Esophagus squamous epithelium (tissue), 5 donors: ENCODE results near the gene TAF3. TPM values are rescaled to one million over a fixed set of nuclear protein-coding genes. Genes with fewer than 3 reads are reported as not detected.

Source experiments
- DNase-seq: peaks from one replicate; lab custom pipeline; 2025; lab: John Stamatoyannopoulos, UW
- H3K27ac ChIP-seq, 4 donors: fragments of 200-600 bp; sonication (generic); one replicate each; pipeline ENCODE4 v1.5.1; 2016 to 2019; ENCODE audit warnings: mild to moderate bottlenecking in 1 of 4
- H3K27me3 ChIP-seq, 4 donors: fragments of 200-600 bp; sonication (generic); 1 replicate in 3 of 4; 2 replicates in 1 of 4; pipeline versions ENCODE4 v1.5.1 to v1.6.0; 2017 to 2021; ENCODE audit warnings: antibody characterized with exemption in 1 of 4
- H3K36me3 ChIP-seq, 3 donors: fragments of 200-600 bp; sonication (generic); one replicate each; pipeline ENCODE4 v1.5.1; 2016 to 2019
- H3K4me1 ChIP-seq, 3 donors: fragments of 200-600 bp; sonication (generic); one replicate each; pipeline ENCODE4 v1.5.1; 2017 to 2019
- H3K4me3 ChIP-seq, 4 donors: fragments of 200-600 bp; sonication (generic); 1 replicate in 3 of 4; 2 replicates in 1 of 4; pipeline ENCODE4 v1.5.1; 2016 to 2019; ENCODE audit warnings: mild to moderate bottlenecking in 2 of 4, moderate library complexity in 1 of 4
- H3K9me3 ChIP-seq, 3 donors: fragments of 200-600 bp; sonication (generic); one replicate each; pipeline ENCODE4 v1.5.1; 2016 to 2019
- POLR2A ChIP-seq, 4 donors: fragments of 450-650 bp; IDR thresholded peaks; one replicate each; pipeline ENCODE4 v1.6.1; 2017; ENCODE audit warnings: antibody characterized with exemption in 4 of 4, mild to moderate bottlenecking in 4 of 4, moderate library complexity in 3 of 4
- WGBS, 2 donors: methylation state at CpG; one replicate each; pipeline ENCODE4 v1.1.5; 2018; 5-methylcytosine and 5-hydroxymethylcytosine counted together
- intact Hi-C: fragments of 100-400 bp; cut with DNase I; formaldehyde crosslinking; loops from one replicate; pipeline ENCODE4 v1.15.0; 2022
- total RNA-seq, 4 donors: library from RNA; depleted of rRNA; stranded (reverse); fragments of >200 nt; gene quantifications; one replicate each; pipeline ENCODE4 v1.1.0, GENCODE V29; 2016
- TF ChIP-seq, protein P1 (sequence below), 6 experiments: fragments of 450-650 bp in 4 of 6; fragments of 200-600 bp in 2 of 6; sonication (generic) in 2 of 6; IDR thresholded peaks; one replicate each; pipeline ENCODE4 v1.5.1; 2016 to 2019; ENCODE audit warnings: antibody characterized with exemption in 6 of 6, mild to moderate bottlenecking in 4 of 6, moderate library complexity in 4 of 6
- donor health status: DM: yes; HTN: yes; CAD: no.

The TAF3 gene
- total RNA-seq, 4 donors from 2014 or later: 2.6 to 5.1 (median 3.6) TPM

DNA sequence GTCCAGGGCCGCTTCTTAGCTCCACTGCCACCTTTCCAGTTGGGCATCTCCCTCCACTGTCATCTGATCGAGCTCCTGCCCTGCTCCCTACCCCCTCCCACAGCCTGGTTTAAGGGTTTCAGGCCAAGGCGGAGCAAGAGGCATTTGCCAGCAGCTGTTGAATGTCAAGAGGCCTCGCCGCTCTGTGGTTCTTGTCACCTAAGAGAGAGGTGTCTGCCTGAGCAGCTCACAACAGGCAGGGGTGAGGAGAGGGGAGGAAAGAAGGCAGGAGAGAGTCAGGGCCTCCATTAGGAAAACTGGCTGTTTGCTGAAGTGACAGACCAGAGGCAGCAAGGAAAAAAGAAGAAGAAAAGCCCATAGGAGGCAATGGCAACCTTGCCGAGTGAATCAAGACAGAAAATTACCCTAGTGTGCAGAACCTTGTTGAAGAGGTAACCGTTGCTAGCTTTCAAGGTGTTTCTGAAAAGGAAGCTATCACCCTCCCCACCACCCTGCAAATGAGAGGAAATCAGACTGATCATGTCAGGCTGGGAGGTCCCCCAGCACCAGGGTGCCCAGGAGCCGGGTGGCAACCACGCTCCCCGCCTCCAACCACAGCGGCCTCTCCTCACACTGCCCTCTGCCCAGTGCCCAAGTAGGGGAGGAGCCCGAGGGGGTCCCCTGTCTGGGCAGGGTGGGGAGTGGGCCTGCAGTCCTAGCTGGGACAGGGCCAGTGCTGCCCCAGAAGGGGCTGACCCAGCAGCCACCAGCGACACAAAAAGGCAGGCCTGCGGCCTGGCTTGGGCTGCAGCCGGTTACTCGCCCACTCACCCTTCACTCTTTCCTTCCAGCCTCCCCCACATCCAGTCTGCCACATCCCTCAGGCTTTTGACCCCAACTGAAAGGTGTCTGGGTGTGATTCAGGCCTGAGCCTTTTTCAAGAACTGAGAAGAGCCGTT, 243.2 kb downstream of the TAF3 start:
- TF ChIP-seq, protein P1, sequence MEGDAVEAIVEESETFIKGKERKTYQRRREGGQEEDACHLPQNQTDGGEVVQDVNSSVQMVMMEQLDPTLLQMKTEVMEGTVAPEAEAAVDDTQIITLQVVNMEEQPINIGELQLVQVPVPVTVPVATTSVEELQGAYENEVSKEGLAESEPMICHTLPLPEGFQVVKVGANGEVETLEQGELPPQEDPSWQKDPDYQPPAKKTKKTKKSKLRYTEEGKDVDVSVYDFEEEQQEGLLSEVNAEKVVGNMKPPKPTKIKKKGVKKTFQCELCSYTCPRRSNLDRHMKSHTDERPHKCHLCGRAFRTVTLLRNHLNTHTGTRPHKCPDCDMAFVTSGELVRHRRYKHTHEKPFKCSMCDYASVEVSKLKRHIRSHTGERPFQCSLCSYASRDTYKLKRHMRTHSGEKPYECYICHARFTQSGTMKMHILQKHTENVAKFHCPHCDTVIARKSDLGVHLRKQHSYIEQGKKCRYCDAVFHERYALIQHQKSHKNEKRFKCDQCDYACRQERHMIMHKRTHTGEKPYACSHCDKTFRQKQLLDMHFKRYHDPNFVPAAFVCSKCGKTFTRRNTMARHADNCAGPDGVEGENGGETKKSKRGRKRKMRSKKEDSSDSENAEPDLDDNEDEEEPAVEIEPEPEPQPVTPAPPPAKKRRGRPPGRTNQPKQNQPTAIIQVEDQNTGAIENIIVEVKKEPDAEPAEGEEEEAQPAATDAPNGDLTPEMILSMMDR (IDR thresholded peaks at IDR 0.05): no peak
- no peak for TF ChIP-seq POLR2A (IDR thresholded peaks at IDR 0.05)
- intact Hi-C loops: no loop called here
- peaks cover 0 to 89% (median 0%) of the 10 kb centered on the region in 4 donors for H3K27me3 ChIP-seq
- H3K4me3 ChIP-seq: no peak overlapping the region
- DNase-seq: no peak
- 55 to 71% methylated on average over 4 to 14 of the region's 17 CpGs for WGBS, 2 donors
- H3K36me3 ChIP-seq: no peaks in the 10 kb centered on the region
- no peaks in the 10 kb centered on the region for H3K9me3 ChIP-seq
- peaks cover 0 to 12% (median 0%) of the 10 kb centered on the region in 3 donors for H3K4me1 ChIP-seq
- peak overlapping the region in 2 of 4 donors; percentile 43 to 44 for H3K27ac ChIP-seq

DNA sequence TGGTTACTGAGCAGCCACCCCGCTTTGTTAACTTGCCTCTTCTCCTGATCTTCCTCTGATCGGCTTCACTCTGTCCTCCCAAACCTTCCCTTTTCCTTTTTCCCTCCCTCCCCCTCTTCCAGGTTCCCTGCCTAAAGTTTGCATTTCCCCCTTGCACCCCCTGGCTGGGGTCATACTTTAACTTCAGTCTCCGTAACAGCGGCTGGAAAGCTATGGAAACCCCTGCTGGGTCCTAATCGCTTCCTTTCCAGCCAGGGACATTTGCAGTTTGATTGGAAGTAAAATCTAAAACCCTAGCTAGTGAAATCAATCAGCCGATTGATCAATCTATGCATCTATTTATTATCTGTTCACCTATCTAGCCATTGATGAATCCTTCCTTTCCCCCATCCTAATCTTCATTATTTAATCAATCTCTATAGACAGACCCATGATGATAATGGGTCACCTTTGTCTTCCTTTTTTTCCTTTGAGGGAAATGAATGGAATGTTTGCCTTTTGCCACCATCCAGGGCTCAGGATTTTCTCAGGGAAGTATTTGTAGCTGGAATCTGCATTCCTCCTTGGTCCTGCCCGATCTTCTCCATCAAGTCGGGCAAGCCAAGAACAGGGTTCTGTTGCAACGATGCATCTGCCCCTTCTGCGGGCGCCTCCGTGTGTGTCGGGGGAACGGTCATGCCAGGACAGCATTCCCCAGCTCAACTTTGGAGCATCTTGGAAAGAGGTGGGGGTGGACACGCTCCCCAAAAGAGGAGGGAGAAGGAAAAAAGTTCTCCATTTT, 245.0 kb downstream of the TAF3 start:
- no peak for TF ChIP-seq POLR2A (IDR thresholded peaks at IDR 0.05)
- TF ChIP-seq, protein P1 (IDR thresholded peaks at IDR 0.05): no peak
- intact Hi-C loops: no loop called here
- no peaks in the 10 kb centered on the region for H3K36me3 ChIP-seq
- no peak overlapping the region for H3K4me3 ChIP-seq
- no peak for DNase-seq
- WGBS, 2 donors: 64 to 75% methylated on average over 14 to 15 of the region's 15 CpGs
- H3K9me3 ChIP-seq: no peaks in the 10 kb centered on the region
- peaks cover 0 to 12% (median 0%) of the 10 kb centered on the region in 3 donors for H3K4me1 ChIP-seq
- no peak overlapping the region for H3K27ac ChIP-seq
- H3K27me3 ChIP-seq: peaks cover 0 to 75% (median 0%) of the 10 kb centered on the region in 4 donors

DNA sequence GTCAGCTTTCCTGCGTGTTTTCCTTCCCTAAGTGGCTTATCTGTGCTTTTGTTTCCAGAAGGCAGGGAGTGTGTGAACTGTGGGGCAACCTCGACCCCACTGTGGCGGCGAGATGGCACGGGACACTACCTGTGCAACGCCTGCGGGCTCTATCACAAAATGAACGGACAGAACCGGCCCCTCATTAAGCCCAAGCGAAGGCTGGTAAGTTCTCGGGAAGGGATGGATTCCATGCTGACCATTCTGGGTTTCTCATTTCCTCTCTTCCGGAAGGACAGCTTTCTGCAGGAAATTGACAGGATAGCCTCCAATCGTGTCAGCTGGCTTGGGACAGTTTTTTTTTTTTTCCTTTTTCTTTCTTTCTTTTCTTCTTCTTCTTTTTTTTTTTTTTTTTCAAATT, 245.6 kb downstream of the TAF3 start:
- Histone ChIP-seq H3K9me3 (no peaks in the 10 kb centered on the region), H3K4me1 (peaks cover 0 to 12% (median 0%) of the 10 kb centered on the region in 3 donors), H3K27me3 (peaks cover 0 to 69% (median 0%) of the 10 kb centered on the region in 4 donors), H3K27ac (no peak overlapping the region), H3K4me3 (no peak overlapping the region), H3K36me3 (no peaks in the 10 kb centered on the region)
- WGBS, 2 donors: 62 to 66% methylated on average over 7 to 13 of the region's 13 CpGs
- TF ChIP-seq, protein P1 (IDR thresholded peaks at IDR 0.05): no peak
- TF ChIP-seq POLR2A (IDR thresholded peaks at IDR 0.05): no peak
- intact Hi-C loops: no loop called here
- DNase-seq: no peak

GRCh38 chr10:8064436-8064835, 246.1 kb downstream of the TAF3 start:
- Histone ChIP-seq H3K9me3 (no peaks in the 10 kb centered on the region), H3K27ac (no peak overlapping the region), H3K27me3 (peaks cover 0 to 64% (median 0%) of the 10 kb centered on the region in 4 donors), H3K4me1 (peaks cover 0 to 10% (median 0%) of the 10 kb centered on the region in 3 donors), H3K4me3 (no peak overlapping the region), H3K36me3 (no peaks in the 10 kb centered on the region)
- no peak for DNase-seq
- WGBS, 2 donors: 42 to 61% methylated on average over 5 of the region's 5 CpGs
- intact Hi-C loops: no loop called here
- no peak for TF ChIP-seq POLR2A (IDR thresholded peaks at IDR 0.05)
- TF ChIP-seq, protein P1 (IDR thresholded peaks at IDR 0.05): no peak
